BJ (cell line): ENCODE measurements around the gene ARHGEF1. TPM values are rescaled to one million over a fixed set of nuclear protein-coding genes. Genes with fewer than 3 reads are reported as not detected.

Source experiments
- CTCF ChIA-PET: fragments of 350-600 bp; formaldehyde crosslinking; extraction: SDS; loops from one replicate; lab custom pipeline; 2021; ENCODE audit warnings: antibody characterized with exemption, inconsistent platforms; lab: Yijun Ruan, JAX
- POLR2A ChIA-PET: fragments of 300-600 bp; sonication (Branson Sonifier 250); formaldehyde crosslinking; extraction: SDS; loops from one replicate; lab custom pipeline; 2021; ENCODE audit warnings: antibody characterized with exemption; lab: Charles Lee
- DNase-seq: peaks from one replicate; pipeline ENCODE4 v3.0.0-alpha.2; 2011; ENCODE audit warnings: low read depth
- H3K27me3 ChIP-seq: 2 replicates; pipeline ENCODE4 v1.6.0; 2011; ENCODE audit warnings: low read length; ENCODE audit not compliant: control insufficient read depth, insufficient read depth
- H3K36me3 ChIP-seq: 2 replicates; pipeline ENCODE4 v1.5.1; 2011; ENCODE audit warnings: low read length; ENCODE audit not compliant: control insufficient read depth, insufficient read depth
- H3K4me3 ChIP-seq: 2 replicates; pipeline ENCODE4 v1.5.1; 2011; ENCODE audit warnings: low read depth, mild to moderate bottlenecking, control low read depth, low read length
- polyA plus RNA-seq: library from polyadenylated mRNA; depleted of rRNA; stranded (reverse); fragments of >200 nt; gene quantifications from 2 replicates; pipeline ENCODE4 v1.2.3, GENCODE V29; 2011
- TF ChIP-seq, protein P1 (sequence below): IDR thresholded peaks from 2 replicates; pipeline ENCODE4 v1.5.1; 2011; ENCODE audit warnings: low read depth, mild to moderate bottlenecking, control low read depth, inconsistent platforms, low read length, moderate library complexity; ENCODE audit not compliant: insufficient read depth

ARHGEF1 gene
- polyA plus RNA-seq, 1 experiment, result 41.0 TPM

DNA sequence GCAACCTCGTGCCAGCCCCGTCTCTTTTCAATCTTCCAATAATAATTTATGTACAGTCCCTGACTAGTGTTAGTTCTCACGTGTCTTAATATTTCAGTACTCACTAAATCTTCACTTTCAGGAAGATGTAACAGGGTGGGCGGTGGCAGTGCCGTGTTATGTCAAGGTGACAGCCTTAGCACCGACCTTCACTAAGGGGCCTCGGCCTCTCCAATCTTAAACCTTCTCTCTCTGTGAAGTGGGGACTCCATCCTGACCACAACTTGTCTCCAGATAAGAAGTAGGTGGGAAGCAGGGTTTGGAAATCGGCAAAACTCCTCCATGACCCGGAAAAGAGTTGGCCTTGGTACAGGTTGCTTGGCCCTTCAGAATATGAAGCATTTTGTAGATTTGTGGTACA is 21.1 kb upstream of the ARHGEF1 start:
- POLR2A ChIA-PET, result no interaction called here
- peaks cover 42% of the 10 kb centered on the region for H3K36me3 ChIP-seq
- CTCF ChIA-PET, result no interaction called here
- TF ChIP-seq, protein P1, sequence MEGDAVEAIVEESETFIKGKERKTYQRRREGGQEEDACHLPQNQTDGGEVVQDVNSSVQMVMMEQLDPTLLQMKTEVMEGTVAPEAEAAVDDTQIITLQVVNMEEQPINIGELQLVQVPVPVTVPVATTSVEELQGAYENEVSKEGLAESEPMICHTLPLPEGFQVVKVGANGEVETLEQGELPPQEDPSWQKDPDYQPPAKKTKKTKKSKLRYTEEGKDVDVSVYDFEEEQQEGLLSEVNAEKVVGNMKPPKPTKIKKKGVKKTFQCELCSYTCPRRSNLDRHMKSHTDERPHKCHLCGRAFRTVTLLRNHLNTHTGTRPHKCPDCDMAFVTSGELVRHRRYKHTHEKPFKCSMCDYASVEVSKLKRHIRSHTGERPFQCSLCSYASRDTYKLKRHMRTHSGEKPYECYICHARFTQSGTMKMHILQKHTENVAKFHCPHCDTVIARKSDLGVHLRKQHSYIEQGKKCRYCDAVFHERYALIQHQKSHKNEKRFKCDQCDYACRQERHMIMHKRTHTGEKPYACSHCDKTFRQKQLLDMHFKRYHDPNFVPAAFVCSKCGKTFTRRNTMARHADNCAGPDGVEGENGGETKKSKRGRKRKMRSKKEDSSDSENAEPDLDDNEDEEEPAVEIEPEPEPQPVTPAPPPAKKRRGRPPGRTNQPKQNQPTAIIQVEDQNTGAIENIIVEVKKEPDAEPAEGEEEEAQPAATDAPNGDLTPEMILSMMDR, result no peak
- no peaks in the 10 kb centered on the region for H3K27me3 ChIP-seq
- DNase-seq, result no peak
- no peak overlapping the region for H3K4me3 ChIP-seq

DNA sequence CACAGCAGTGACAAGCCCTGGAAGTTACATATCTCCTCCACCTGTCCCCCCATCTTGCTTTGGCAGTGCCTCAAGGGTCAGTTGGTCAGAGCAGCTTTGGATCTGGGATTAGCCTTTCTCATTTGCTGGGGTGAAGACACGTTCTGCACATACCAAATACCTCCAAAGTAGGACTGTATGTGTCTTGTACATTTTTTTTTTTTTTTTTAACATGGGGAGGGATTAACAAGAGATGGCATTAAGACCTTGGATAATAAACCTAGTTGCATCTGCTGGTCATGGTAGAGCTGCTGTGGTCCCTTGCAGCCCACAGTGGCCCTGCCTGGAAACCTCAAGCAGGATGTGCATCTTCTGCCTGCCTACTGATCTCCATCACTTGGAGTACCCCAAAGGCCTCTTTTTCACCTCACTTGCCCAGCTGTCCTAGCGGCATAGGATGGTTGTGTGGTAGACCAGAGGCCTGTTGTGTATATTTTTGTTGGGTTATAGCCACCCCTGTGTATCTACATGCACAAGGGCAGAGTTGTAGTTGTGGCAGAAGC is 20.5 kb upstream of the ARHGEF1 start:
- Histone ChIP-seq H3K36me3 (peaks cover 43% of the 10 kb centered on the region), H3K4me3 (no peak overlapping the region), H3K27me3 (no peaks in the 10 kb centered on the region)
- POLR2A ChIA-PET, result no interaction called here
- no peak for DNase-seq
- TF ChIP-seq, protein P1, result no peak
- CTCF ChIA-PET, result interaction anchor here (0.9 to 1.8 kb wide), 2 partner anchors 11 to 89 kb away, joined by 5 to 6 read pairs; no protein-coding TSS in a partner anchor

DNA sequence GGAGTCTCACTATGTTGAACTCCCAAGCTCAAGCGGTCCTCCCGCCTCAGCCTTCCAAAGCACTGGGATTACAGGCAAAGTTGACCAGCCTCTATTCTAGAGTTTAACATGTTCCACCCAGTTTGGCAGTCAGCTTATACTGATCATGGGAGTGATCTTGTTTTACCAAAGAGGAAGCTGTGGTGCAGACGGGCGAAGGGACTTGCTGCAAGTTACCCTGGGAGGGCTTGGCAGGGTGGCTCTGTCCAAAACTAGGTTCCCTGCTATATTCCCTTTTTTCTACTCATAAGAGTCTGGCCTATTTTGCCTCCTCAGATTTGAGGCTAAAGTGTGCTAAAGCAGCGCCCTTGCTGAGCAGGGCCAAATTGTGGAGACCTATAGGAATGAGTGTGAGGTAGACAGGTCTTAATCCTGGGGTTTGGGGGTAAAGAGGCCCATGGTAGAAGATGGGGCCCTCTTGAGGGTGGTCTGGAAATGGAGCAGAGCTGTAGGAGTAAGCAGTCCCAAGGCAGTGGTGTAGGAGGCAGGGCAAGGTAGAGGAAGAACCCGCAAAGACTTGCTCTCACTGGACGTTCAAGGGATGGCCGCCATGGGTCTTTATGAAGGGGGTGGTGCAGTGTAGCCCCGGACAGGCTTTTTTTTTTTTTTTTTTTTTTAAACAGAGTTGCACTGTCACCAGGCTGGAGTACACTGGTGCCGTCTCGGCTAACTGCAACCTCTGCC is 19.6 kb upstream of the ARHGEF1 start:
- ChIA-PET CTCF (interaction anchor here (0.9 to 1.8 kb wide), 2 partner anchors 10 to 88 kb away, joined by 5 to 6 read pairs; no protein-coding TSS in a partner anchor), POLR2A (no interaction called here)
- no peak for DNase-seq
- H3K4me3 ChIP-seq, result no peak overlapping the region
- TF ChIP-seq, protein P1, result no peak
- H3K36me3 ChIP-seq, result peaks cover 48% of the 10 kb centered on the region
- no peaks in the 10 kb centered on the region for H3K27me3 ChIP-seq

DNA sequence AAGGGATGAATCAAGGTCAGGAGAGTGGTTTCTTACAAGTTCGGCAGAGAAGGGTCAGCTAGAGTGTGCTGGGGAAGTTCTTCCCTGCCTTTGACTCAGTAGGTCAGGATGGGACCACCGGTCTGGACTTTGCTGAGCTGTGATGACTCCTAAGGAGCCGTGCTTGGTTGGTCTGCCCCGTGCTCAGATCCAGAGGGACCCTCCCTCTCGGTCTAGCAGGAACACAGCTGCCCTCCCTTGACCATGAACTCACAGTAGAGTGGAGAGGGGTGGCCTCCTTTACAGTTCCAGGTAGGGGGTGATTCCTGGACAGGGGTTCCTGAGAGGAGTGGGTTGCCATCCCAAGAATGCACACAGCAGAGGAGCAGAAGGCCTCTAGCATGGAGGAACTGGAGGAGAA is 18.6 kb upstream of the ARHGEF1 start:
- Histone ChIP-seq H3K4me3 (no peak overlapping the region), H3K36me3 (peaks cover 55% of the 10 kb centered on the region), H3K27me3 (no peaks in the 10 kb centered on the region)
- TF ChIP-seq, protein P1, result no peak
- POLR2A ChIA-PET, result no interaction called here
- no peak for DNase-seq
- CTCF ChIA-PET, result interaction anchor here (0.9 to 1.8 kb wide), 2 partner anchors 8 to 87 kb away, joined by 4 to 5 read pairs; no protein-coding TSS in a partner anchor

- Histone ChIP-seq H3K36me3 (peaks cover 60% of the 10 kb centered on the region), H3K27me3 (no peaks in the 10 kb centered on the region), H3K4me3 (no peak overlapping the region)
- no peak for DNase-seq
- TF ChIP-seq, protein P1, result no peak
- ChIA-PET CTCF (interaction anchor here (1.1 to 1.5 kb wide), 2 partner anchors 61 to 91 kb away, joined by 3 read pairs; partner anchors contain the start of gene ERFL), POLR2A (no interaction called here)
Measured at GRCh38 chr19:41866284-41866683, 16.7 kb upstream of the ARHGEF1 start.
